Fibroblast of peridontal ligament (primary cell): ENCODE measurements around the gene EEF1AKMT1.

Experiments
- DNase-seq: peaks from one replicate; pipeline ENCODE4 v3.0.0-alpha.2; 2010; ENCODE audit errors: extremely low read depth

EEF1AKMT1 gene

DNA sequence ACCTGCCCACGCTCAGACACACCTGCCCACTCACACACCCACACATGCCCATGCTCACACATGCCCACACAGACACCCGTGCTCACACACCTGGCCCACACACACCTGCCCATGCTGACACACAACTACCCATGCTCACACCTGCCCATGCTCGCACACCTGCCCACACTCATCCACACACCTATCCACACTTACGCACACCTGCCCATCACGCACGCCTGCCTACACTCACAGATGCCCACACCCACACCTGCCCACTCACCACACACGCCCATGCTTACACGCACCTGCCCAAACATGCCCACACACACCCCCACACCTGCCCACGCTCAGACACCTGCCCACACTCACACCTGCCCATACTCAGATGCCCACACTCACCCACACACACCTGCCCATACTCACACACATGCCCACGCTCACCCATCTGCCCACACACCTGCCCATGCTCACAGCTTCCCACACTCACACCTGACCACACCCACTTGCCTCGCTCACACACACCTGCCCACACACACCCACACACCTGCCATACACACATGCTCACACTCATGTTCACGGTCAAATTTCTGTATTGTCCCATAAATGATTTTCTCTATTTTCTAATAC lies 54.7 kb downstream of the EEF1AKMT1 start:
- no peak for DNase-seq

DNA sequence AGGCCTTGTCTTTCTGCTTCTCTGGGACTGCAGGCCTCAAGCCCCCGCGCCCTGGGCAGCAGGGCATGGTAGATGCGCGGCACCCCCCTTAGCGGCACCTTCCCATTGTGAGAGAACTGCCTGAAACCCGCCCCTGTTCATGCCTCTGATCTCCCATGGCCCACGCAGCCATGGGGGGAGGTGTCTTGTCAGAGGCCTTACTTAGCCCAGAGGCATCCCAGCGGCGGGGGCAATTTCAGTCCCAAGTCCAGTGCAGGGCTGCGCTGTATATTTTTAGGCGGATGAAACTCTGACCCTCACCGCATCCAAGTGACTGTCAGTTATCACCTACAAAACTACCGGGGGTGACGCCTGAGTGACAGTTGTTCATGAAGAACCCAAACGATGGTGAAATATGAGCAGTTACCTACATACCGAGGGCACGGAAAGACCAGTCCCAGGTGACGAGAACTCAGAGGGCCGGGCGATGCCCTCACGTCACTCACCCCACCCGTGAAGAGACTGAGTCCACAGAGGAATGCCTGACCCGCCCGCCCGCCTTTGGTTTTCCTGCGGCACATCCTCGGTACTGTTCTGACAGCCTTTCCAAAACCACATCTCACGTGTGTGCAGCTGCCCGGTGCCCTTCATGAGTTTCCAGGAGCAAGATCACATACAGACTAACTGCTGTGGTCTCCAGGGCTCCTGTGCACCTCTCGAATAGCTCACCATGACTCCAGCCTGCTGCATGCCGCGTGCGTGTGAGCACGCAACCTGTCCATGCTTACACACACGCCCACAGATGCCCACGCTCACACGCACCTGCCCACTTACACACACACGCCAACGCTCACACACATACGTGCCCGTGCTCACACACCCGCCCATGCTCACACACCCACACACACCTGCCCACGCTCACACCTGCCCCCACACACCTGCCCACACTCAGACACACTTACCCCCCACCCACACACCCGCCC lies 55.9 kb downstream of the EEF1AKMT1 start:
- DNase-seq, result no peak

DNA sequence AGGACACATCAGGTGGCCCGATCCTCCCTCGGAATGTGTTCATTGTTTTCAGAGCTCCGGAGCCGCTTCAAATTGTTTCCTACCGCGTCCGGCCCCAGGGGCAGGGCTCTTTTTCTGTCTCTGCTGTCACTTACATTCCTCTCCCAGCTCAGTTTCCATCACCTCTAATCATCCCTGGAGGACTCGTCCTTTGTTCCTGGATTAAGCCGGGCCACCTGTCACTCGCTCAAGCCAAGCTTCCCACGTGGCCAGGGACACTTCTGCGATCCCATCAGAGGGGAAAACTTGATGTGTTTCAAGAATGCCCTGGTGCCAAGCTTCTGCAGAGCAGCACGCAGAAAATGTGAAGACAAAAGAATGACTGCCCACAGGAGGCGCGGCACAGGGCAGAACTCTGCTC lies 56.8 kb downstream of the EEF1AKMT1 start:
- DNase-seq, result no peak

DNA sequence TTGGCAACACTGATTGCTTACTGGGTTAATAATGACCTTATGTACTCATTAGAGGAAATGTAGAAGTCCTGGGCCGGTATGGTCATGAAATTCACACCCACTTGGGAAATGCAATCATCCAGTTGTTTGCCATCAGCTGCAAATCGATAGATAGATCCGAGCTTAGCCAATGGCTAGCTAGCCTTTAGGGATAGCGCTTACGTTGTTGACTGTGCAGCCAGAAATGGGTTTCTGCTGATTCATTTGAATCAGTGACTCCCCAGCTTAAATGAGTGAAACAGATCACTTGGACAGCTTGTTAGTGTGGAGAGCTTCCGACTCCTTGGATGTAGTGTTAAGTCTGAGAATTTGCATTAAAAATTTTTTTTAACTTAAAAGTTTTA lies 58.4 kb downstream of the EEF1AKMT1 start:
- DNase-seq, result peak; percentile 24

DNA sequence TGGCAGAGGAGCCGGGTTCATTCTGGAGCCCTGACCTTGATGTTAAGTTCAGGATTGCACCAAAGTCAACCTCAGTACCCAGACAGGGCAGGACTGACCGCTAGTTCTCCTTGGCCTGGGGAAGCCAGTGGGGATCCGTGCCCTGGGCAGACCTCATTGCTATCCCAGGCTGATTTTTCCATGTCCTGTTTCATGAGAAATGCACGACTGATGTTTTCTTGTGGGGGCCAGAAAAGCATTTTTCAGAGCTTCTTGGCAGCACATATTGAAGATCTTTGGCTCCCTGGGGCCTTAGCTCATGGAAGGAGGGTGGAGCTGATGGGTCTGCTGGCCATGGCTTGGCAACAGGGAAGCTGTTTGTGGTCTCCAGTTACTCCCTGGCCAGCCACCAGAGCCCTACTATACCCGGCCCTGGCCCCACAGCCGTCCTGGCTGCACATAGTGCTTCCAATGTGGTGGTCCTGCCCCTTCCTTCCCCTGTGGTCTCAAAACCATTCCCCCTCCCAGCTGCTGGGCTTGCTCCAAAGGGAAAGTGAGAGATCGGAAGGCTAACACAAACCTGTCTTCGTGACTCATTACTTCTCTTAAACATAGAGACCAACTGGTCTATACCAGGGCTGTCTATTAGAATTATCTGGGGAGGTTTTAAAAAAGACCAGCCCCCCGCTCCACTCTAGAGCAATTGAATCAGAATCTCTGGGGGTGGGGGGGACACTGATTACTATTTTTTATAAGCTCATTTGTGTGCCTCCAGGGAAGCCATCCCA lies 59.0 kb downstream of the EEF1AKMT1 start:
- peak; percentile 98 for DNase-seq

DNA sequence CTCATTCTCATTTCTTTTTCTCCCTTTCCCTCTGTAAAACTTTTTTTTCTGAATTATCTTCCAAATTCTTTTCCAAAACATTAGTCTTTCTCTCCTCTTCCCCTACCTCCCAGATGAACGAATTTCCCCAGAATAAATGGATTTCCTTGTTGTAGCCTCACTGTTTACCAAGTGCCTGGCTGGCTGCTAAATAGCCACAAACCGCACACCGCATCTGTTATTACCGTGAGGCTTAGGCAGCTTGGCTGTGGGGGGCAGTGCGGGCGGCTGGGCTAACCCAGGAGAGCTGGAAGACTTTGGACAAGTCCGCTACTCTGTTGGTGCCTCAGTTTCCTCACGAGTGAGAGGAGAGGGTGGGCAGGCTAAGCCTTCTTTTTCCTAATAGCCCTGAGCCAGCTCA lies 59.6 kb downstream of the EEF1AKMT1 start:
- peak; percentile 83 for DNase-seq

DNA sequence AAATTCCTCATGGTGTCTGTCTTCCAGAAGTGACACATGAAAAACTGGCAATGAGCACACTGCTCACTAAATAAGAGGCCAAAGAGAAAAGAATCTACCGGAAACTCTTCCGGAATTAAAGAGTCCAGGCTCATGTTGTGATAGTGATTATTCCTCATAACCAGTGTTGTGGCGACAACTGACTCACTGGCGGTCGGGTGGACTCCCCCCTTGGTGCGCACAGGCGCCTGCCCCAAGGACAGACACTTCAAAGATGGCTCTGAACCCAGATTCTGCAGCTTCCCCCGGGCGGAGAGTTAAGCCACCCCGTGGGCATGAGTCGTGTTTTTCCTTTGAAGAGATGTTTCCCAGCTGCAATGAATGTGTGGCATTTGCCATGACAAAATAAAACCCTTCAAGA lies 60.0 kb downstream of the EEF1AKMT1 start:
- DNase-seq, result no peak

DNA sequence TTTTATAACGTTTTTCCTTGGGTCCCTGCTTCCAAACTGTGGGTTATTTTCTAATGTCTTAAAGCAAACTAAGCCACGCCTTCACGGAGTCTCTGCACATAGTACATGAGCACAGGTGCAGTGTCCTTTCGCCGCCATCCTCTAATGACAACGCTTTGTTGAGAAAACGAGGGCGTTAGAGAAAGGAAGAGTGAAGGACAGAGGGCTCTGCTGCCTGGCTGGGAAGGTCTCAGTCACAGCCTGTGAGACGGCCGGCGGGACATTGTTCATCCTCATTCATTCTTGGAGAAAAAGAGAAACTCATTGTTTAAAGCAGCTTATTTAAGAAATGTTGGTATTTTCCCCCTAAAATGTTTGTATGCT lies 60.8 kb downstream of the EEF1AKMT1 start:
- no peak for DNase-seq

DNA sequence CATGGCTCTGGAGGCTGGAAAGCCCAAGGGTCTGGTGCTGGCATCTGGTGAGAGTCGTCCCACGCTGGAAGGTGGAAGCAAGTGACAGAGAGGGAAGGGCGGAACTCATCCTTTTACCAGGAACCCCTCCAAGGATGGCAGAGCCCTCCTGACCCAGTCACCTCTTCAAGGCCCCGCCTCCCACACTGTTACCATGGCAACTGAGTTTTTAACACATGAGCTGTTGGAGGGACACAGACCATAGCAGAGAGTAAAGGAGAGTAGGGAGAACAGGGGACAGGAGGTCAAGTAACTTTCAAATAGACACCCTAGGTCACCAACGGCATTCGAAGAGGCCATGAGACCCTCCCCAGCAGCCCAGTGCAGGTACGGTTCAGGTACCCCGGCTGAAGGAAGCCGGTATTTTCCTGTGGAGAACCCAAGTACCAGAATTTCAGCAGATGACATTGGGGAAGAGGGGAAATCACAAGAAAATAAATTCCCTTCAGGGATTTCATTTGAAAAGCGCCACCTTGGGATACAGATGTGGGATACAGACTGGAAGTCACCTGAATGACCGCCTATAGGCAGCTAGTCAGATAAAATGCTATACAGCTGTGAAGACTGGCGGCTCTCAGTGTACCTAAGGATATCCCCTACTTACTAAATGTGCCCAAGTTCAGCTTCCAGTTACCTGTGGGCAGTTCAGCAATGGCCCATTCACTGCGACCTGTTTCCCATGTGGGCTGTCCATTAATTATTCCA lies 62.3 kb downstream of the EEF1AKMT1 start:
- no peak for DNase-seq

DNA sequence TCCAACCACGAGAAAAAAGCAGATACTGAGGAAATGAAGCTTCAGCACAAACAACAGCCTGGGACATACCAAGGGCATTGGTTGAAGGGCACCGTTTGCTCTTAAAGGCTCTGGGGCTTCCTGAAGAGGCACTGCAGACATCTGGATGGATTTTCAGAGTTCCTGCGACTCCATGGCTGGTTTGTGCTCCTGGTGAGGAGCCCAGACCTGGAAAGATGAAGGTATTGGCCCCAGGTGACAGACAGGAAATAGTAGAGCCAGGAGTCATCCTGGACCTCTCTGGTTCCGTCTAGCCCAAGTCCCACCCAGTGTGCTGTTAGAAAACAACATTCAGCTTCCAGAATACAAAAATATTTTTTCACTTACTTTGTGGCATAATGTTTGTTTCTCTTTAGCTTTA lies 64.0 kb downstream of the EEF1AKMT1 start:
- DNase-seq, result no peak

DNA sequence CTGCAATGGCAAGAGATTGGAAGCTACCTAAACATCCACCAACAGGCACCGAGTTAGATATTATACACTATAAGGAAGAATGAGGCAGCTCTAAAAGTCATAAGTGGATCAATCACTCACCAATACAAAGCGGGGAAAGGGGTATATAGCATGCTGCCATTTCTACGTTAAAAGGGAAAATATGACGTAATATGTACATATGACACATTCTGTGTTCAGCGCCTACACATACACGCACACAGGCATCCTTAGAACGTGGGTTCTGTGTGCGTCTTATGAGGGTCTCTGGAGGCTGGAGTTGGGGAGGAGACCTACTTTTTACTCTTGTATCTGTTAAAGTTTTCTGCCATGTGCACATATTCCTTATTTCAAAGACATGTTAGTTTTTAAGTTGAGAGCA lies 64.4 kb downstream of the EEF1AKMT1 start:
- DNase-seq, result no peak

DNA sequence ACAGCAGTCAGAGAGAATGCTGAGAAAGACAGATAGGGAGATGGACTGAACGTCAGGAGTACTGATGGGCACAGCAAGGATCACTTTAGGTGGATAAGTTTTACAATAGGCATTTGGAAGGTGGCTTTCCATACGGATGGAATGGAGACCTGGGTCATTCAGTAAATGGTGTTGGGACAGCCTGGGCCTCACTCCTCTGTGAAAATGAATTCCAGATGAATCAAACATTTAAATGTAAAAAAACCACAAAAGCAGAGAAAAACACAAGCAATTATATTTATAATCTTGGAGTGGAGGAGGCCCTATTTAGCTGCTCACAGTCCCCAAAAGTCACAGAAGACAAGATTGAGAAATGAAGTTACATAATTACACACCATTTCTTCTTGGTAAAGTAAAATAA lies 65.5 kb downstream of the EEF1AKMT1 start:
- peak; percentile 45 for DNase-seq

DNA sequence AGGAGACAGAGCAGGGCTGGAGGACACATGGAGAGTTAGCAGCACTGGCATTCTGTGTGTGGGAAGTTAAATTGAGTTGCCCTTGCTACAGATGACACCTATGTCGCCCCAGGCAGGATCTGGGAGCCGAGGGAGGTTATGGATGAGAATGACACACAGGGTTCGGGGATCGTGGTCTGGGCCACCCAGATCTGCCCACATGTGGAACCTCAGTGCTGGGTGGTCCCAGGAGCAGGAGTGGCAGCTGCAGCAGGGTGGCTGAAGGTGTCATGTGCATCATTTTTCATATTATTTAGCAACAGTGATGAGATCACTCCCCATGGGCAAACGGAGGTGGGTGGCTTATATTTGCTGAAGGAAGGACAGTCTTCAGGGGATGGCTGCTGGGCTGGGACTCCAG lies 67.1 kb downstream of the EEF1AKMT1 start:
- DNase-seq, result no peak

DNA sequence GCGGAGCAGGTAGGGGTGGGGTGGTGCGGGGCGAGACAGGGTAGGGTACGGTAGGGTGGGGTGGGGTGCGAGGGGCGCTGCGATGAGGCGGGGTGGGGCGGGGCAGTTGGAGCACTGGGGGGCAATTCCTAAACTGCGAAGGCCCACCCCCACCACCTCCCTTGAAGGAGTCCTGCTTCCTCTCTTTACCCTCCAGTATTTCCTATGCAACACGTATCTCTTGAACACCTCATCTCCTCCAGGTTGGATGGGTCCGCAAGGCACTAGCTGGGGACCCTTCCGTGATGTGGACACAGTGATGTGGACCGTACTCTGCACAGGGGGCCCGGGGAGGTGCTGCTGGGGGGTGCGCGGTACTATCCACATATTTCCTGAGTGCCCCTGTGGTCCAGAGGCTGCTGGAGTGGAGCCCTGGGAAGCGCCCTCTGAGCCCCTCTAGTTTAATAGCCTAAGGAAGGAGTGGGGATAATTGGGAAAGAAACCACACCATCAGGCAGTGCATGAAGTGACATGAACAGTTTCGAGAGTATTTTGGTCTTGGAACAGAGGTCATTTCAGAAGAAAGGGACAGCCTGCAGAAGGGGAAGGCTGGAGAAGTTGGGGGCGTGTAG lies 69.2 kb downstream of the EEF1AKMT1 start:
- no peak for DNase-seq

DNA sequence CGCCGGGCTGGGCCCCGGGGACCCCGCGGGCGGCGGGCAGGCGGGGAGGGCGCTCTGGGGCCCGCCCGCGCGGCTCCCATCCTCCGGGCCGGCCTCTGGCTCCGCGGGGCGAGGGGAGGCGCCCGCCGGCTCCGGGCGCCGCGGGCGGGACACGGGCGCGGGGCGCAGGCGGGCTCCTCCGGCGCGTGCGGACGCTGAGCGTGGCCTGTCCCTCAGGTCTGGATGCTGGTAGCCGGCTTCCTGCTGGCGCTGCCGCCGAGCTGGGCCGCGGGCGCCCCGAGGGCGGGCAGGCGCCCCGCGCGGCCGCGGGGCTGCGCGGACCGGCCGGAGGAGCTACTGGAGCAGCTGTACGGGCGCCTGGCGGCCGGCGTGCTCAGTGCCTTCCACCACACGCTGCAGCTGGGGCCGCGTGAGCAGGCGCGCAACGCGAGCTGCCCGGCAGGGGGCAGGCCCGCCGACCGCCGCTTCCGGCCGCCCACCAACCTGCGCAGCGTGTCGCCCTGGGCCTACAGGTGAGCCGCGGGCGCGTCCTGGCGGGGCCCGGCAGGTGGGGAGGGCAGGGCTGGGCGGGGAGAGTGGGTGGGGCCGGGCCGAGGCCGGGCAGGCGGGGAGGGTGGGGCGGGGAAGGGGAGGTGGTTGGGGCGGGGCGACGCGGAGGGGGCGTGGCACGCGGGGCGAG lies 69.8 kb downstream of the EEF1AKMT1 start:
- peak; percentile 64 for DNase-seq

DNA sequence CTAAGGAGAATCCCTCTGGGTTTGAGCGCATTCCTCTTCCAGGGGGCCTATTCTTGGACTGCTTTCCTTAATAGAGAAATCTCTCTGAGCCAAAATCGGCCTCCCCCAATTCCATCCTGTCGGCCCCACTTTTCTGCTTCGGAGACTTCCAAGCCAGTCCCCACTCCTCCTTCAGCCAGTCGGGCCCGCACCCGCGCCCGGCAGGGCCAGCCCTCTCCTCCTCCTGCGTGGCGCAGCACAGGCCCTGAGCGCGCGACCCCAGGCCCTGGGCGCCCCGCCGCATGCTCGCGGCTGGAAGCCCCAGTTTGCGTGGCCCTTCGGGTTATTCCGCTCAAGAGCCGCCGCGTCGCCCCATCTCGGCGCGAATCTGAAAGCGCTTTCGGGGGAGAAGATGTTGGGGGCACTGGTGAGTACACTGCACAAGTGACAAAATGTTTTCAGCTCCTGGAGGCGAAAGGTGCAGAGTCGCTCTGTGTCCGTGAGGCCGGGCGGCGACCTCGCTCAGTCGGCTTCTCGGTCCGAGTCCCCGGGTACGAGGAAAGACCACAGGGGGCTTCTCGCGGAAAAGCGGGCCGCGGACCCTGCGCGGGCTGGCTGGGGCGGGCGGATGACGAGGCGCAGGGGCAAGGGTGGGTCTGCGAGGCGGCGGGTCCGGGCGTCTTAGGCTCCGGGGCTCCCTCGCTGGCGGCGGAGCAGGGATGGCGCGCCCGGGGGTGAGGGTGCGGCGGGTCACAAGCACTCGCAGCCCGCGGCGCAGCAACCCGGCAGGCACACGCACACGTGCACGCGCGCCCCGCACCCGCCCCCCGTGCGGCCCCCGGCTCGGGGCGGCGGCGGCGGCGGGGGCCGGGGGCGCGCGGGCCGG lies 70.6 kb downstream of the EEF1AKMT1 start, which contains the start of gene IL17D:
IL17D (plus strand) TSS at position 785 of the 865 bp plus-strand sequence. CDS start 303 bp downstream, outside the sequence.
- DNase-seq, result peak; percentile 15

DNA sequence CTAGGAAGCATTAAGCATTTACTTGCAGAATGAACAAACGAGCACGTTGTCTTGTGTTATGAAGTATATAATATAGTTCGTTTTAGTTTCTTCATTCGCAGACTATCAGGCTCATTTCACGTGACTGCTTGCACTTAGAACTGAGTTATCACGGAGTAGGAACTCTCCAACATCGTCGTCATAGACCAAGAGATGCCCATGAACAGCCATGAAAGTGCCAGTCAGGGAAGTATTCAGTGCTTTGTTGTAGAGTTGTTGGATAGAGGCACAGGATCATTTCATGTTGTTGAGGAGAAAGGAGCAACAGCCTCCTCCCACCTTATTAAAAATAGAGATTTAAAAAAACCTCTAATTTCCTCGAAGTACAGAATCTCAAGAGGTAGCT lies 71.2 kb downstream of the EEF1AKMT1 start:
- DNase-seq, result peak; percentile 45

DNA sequence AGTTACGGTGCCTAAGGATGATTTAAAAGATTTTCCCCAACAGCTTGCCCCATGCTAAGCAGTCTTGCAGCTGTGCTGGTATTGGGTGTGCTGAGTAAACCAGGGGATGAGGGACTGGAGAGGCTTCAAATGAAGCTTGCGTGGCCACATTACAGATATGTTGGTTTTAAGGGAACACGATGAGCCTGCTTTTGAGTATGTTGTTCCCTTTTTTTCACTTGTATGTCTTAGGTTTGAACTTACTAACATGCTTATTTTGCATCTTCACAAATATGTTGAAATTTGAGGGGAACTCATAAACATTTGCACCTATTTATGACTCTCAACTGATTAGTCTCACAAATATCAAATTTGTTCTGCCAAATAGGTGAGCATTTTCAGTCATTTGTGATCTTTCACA lies 72.3 kb downstream of the EEF1AKMT1 start:
- DNase-seq, result no peak

DNA sequence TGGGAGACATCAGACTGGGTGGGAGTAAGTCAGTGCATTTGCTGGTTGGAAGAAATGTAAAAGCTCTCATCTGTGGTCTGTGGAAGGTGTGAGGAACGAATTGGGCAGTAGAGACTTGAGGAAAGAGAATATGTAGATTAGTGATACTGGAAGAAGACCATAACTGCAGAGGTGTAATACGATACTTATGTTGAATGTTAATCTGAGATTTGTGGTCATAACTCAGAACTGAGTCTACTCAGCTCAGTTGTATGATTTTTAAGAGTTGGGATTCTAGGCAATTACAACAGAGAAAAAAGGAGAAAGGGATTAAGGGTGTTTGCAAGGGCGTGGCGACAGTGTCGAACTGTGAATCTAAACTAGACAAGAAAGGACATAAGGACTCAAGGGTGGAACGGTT lies 73.5 kb downstream of the EEF1AKMT1 start:
- DNase-seq, result peak; percentile 18

DNA sequence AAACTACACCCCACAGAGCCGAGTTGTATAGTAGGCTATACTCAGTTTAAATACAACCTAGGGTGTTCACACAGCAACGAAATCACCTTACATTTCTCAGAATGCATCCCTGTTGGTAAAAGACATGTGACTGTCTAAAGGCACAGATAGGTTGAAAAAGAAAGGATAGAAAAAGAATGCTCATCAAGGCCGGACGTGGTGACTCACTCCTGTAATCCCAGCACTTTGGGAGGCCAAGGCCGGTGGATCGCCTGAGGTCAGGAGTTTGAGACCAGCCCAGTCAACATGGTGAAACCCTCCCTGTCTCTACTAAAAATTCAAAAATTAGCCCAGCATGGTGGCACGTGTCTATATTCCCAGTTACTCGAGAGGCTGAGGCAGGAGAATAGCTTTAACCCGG lies 74.0 kb downstream of the EEF1AKMT1 start:
- DNase-seq, result no peak
